GM19438 (cell line): ENCODE data around the gene SUMO1.

ENCODE experiments used
- ATAC-seq: cut with Tn5 transposase; IDR thresholded peaks from one replicate; pipeline ENCODE4 v1.9.1; 2021; ENCODE audit warnings: low read depth; ENCODE audit not compliant: unreplicated experiment

SUMO1 gene

DNA sequence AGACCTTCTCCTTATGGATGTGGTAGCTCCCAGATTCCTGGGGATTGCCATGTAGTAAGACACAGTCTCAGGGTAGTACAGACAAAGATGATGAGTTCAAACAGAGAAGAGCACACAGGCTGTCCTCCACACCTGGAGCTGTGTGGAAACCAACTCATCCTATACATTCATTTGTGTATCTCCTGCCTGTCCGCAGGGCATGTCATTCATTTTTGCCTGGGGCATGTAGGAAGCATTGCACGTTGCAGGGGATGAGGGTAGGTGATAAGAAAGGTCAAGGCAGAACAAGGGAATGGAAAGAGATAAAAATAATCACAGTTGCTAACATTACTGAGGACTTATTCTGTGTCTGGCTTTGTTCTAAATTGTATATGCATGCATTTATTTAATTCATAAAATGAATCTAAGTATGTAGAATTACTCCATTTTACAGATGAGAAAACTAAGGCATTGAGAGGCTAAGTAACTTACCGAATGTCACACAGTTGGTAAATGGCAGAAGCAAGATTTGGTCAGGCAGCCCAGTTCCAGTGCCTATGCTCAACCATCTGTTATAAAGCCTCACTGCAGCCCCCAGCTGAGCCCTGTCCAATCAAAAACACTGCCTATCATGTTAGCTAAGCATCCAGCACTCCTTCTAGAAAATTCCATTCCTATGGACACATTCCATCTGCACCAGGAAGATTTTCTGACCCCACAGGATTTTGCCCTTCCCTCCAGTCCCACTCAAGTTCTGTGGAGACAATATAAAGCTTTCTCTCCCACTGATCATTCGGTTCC lies 81.0 kb downstream of the SUMO1 start:
- no peak for ATAC-seq
